Osteocyte (in vitro differentiated cells): ENCODE data around the gene MAPK7. TPM values are rescaled to one million over a fixed set of nuclear protein-coding genes. Genes with fewer than 3 reads are reported as not detected.

Experiments
- DNase-seq: peaks from one replicate; pipeline ENCODE4 v3.0.0; 2021; ENCODE audit warnings: mixed read lengths; ENCODE audit not compliant: unreplicated experiment; ENCODE audit errors: extremely low spot score
- H3K27ac Mint-ChIP-seq: one replicate; pipeline ENCODE4 v1.8.0; 2021; ENCODE audit warnings: mild to moderate bottlenecking, mixed read lengths; ENCODE audit not compliant: unreplicated experiment
- H3K27me3 Mint-ChIP-seq: one replicate; pipeline ENCODE4 v1.8.0; 2021; ENCODE audit warnings: mixed read lengths; ENCODE audit not compliant: unreplicated experiment
- H3K36me3 Mint-ChIP-seq: one replicate; pipeline ENCODE4 v1.8.0; 2021; ENCODE audit warnings: mixed read lengths; ENCODE audit not compliant: unreplicated experiment
- H3K4me1 Mint-ChIP-seq: one replicate; pipeline ENCODE4 v1.8.0; 2021; ENCODE audit warnings: mixed read lengths; ENCODE audit not compliant: unreplicated experiment
- H3K4me3 Mint-ChIP-seq: one replicate; pipeline ENCODE4 v1.8.0; 2021; ENCODE audit warnings: mild to moderate bottlenecking, moderate library complexity, mixed read lengths; ENCODE audit not compliant: unreplicated experiment
- H3K9me3 Mint-ChIP-seq: one replicate; pipeline ENCODE4 v1.8.0; 2021; ENCODE audit warnings: mixed read lengths; ENCODE audit not compliant: unreplicated experiment
- total RNA-seq: library from RNA; stranded (reverse); gene quantifications from 2 replicates; pipeline ENCODE4 v1.2.1, GENCODE V29; 2021
- TF ChIP-seq, protein P1 (sequence below): fragments of 200-600 bp; sonication (generic); IDR thresholded peaks from 2 replicates; pipeline ENCODE4 v1.5.0; 2021; ENCODE audit warnings: antibody characterized with exemption, mild to moderate bottlenecking, moderate library complexity

MAPK7 gene
- total RNA-seq, 1 donor from 2014 or later: 37.1 TPM

DNA sequence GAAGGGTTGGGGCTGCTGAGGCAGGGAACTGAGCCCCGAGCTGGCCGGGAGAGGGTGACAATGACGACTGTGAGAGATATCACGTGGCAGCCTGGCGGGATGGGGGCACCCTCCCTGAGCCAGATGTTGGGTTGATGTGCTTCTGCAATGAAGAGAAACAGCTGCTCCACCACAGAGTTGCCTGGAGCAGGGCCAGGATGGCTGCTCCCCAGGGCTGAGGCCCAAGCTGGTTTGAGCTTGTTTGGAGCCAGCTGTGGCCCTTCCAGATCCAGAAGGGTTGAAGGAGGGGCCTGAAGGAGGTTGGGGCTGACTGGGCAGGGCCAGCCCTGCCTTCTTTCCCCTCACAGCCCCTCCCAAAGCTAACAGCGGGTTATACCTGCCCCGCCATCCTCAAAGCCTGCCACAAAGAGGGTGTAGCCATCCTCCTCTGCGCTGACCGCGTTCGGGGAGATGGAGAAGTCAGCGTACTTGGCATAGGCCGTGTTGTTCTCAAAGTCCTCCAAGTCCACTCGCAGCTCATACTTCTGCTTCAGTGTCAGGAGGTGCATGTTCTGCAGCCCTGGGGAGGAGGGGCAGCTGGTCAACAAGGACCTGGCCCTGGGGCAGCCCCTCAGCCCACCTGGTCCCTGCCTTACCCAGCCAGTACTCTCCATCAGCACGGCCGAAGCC is 6.6 kb downstream of the MAPK7 start:
- H3K4me1 Mint-ChIP-seq: peaks cover 57% of the 10 kb centered on the region
- peak overlapping the region; percentile 78 for H3K27ac Mint-ChIP-seq
- no peak for DNase-seq
- H3K4me3 Mint-ChIP-seq: peak overlapping the region; percentile 47
- TF ChIP-seq, protein P1, sequence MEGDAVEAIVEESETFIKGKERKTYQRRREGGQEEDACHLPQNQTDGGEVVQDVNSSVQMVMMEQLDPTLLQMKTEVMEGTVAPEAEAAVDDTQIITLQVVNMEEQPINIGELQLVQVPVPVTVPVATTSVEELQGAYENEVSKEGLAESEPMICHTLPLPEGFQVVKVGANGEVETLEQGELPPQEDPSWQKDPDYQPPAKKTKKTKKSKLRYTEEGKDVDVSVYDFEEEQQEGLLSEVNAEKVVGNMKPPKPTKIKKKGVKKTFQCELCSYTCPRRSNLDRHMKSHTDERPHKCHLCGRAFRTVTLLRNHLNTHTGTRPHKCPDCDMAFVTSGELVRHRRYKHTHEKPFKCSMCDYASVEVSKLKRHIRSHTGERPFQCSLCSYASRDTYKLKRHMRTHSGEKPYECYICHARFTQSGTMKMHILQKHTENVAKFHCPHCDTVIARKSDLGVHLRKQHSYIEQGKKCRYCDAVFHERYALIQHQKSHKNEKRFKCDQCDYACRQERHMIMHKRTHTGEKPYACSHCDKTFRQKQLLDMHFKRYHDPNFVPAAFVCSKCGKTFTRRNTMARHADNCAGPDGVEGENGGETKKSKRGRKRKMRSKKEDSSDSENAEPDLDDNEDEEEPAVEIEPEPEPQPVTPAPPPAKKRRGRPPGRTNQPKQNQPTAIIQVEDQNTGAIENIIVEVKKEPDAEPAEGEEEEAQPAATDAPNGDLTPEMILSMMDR: no peak
- no peaks in the 10 kb centered on the region for H3K9me3 Mint-ChIP-seq
- peaks cover 30% of the 10 kb centered on the region for H3K36me3 Mint-ChIP-seq
- H3K27me3 Mint-ChIP-seq: no peaks in the 10 kb centered on the region

DNA sequence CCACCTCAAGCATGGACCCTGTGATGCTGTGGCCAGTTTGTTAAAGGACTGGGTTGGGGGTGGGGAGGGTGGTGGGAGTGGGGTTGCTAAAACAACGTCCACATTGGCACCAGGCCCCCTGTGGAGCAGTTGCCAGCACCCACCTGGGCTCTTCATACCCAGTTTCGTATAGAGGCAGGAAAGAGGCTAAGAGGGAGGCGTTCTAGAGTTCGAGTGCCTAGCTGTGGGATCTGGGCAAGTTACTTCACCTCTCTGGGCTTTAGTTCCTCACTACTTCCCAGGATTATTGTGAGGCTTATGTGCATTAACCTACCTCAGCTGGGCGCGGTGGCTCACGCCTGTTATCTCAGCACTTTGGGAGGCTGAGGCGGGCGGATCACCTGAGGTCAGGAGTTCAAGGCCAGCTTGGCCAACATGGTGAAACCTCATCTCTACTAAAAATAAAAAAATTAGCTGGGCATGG is 7.3 kb downstream of the MAPK7 start:
- Mint-ChIP-seq H3K4me1 (peaks cover 61% of the 10 kb centered on the region), H3K27me3 (no peaks in the 10 kb centered on the region), H3K4me3 (no peak overlapping the region), H3K27ac (peak overlapping the region; percentile 56), H3K36me3 (peaks cover 25% of the 10 kb centered on the region), H3K9me3 (no peaks in the 10 kb centered on the region)
- TF ChIP-seq, protein P1: no peak
- DNase-seq: no peak

DNA sequence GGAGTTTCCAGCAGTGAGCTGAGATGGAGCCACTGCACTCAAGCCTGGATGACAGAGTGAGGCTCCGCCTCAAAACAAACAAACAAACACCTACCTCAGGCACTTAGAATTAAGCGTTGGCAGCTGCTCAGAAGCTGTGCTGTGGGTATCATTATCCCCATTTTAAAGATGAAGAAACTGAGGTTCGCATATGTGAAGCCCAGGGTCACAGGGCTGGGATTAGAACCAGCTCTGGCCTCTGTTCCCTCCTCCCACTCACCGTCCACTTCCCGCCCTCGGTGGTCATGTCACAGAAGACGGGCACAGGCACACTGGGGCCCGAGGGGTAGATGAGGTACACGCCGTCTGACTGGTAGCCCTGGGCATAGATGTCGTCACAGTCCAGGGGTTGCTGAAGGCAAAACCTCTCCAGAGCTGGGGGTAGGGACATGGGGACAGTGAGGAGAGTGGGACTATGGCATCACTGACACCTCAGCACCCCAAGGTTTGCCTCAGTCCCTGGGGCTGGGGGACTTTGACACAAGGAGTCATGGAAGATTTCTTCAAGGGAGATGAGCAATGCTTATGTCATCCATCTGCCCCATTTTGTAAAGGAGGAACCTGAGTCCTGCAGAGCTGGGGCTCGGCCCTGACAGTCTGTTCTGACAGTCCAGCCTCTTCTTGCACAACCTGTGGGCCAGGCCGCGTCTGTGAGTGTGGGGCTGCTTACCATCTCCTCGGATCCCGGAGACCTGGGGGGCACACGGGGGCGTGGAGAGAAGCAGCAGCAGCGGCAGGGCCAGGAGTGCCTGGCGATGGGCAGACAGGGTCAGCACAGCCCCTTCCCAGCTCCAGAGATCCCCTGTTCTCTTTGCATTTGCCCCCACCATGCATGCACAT is 8.0 kb downstream of the MAPK7 start:
- DNase-seq: no peak
- no peaks in the 10 kb centered on the region for H3K27me3 Mint-ChIP-seq
- peaks cover 19% of the 10 kb centered on the region for H3K36me3 Mint-ChIP-seq
- TF ChIP-seq, protein P1: no peak
- peak overlapping the region; percentile 76 for H3K27ac Mint-ChIP-seq
- H3K9me3 Mint-ChIP-seq: no peaks in the 10 kb centered on the region
- H3K4me3 Mint-ChIP-seq: peak overlapping the region; percentile 69
- H3K4me1 Mint-ChIP-seq: peaks cover 61% of the 10 kb centered on the region

DNA sequence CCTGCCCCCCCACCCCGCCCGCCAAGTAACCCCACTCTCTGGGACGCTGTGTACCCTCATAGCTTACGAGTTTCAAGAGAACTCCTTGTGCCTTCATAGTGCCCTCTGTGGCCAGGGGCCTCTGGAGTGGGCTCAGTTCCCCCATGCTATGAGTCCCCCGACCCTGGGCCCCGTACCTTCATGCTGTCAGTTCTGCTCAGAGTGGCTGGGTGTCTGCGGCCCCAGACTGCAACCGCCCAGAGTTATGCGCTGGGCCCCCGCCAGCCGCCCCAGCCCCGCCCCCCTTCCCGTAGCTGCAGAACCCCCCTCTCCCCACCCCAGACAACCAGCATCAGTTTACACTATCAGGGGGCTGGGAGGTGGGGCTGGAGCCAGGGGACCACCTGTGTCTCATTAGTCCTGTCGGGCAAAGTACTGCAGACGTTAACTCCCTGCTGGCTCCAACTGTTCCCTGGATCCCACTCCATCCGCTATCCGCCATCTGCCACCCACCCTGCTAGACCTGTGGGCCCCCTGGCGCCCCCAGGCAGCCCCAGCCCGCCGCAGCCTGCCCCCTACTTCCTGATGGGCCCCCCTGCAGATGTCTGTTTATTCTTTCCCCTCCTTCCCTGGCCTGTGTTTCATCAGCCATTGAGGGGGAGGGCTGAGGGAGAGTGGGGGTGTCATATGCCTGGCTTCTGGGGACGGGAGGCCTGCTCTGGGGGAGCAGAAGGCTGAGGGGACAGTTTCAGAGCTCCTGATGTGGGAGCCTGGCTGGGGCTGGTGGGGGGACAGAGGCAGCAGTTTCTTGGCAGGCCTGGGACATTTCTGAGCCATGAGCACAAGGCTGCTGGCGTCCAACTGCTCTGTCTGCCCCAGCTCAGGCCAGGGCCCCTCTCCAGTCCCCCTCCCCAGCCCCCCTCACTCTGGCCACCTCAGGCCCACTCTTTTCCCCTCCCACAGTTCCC is 8.9 kb downstream of the MAPK7 start, which contains the start of gene MFAP4:
Gene MFAP4 (minus strand): TSS at position 217 of the 947 bp plus-strand sequence. CDS start 35 bp downstream, at position 182.
- TF ChIP-seq, protein P1: no peak
- H3K27ac Mint-ChIP-seq: peak within 1 kb of the TSS; percentile 93
- H3K9me3 Mint-ChIP-seq: no peaks in the 10 kb centered on the region

More for the DNA sequence above, 8.9 kb downstream of the MAPK7 start, which contains the start of gene MFAP4:
- H3K27me3 Mint-ChIP-seq: no peaks in the 10 kb centered on the region
- no peak for DNase-seq
- peaks cover 64% of the 10 kb centered on the region for H3K4me1 Mint-ChIP-seq
- H3K36me3 Mint-ChIP-seq: peaks cover 18% of the 10 kb centered on the region
- peak within 1 kb of the TSS; percentile 69 for H3K4me3 Mint-ChIP-seq
